A549 (cell line): ENCODE measurements around the gene IFNLR1.

Source experiments
- CEBPB ChIP-seq, 2 experiments: fragments of >200 bp in 1 of 2; sonication (Bioruptor Twin) in 1 of 2; formaldehyde crosslinking in 1 of 2; IDR thresholded peaks; 2 replicates each; pipeline ENCODE4 v1.6.1; 2012 to 2016
- CTCF ChIP-seq: fragments of >200 bp; sonication (Bioruptor Twin); formaldehyde crosslinking; IDR thresholded peaks from 3 replicates; pipeline ENCODE4 v1.5.1; 2016
- HOXA7 ChIP-seq: fragments of 250-450 bp; sonication (Bioruptor Pico); IDR thresholded peaks from 2 replicates; pipeline ENCODE4 v1.5.0; 2020; ENCODE audit warnings: mild to moderate bottlenecking, moderate library complexity
- JUN ChIP-seq, 2 experiments: fragments of >200 bp; sonication (Bioruptor Twin); formaldehyde crosslinking; IDR thresholded peaks; 2 replicates in 1 of 2; 3 replicates in 1 of 2; pipeline ENCODE4 v1.6.1; 2016 to 2017
- POLR2A ChIP-seq: IDR thresholded peaks from 2 replicates; pipeline ENCODE4 v1.6.1; 2012; ENCODE audit warnings: mild to moderate bottlenecking, low read length
- REST ChIP-seq: fragments of 200-600 bp; sonication (generic); IDR thresholded peaks from 2 replicates; pipeline ENCODE4 v1.6.1; 2016; ENCODE audit warnings: antibody characterized with exemption, mild to moderate bottlenecking, moderate library complexity
- RFX5 ChIP-seq: fragments of 450-650 bp; IDR thresholded peaks from 2 replicates; pipeline ENCODE4 v1.7.1; 2014; ENCODE audit warnings: antibody characterized with exemption, mild to moderate bottlenecking, moderate library complexity
- USF2 ChIP-seq: fragments of 450-650 bp; IDR thresholded peaks from 2 replicates; pipeline ENCODE4 v1.6.1; 2014; ENCODE audit warnings: antibody characterized with exemption

GRCh38 chr1:24111262-24111995 is 75.7 kb downstream of the IFNLR1 start:
- TF ChIP-seq POLR2A, result no peak
- TF ChIP-seq CEBPB (IDR thresholded peaks at IDR 0.05), result no peak
- TF ChIP-seq RFX5, result no peak
- TF ChIP-seq USF2, result no peak
- TF ChIP-seq HOXA7, result no peak
- TF ChIP-seq CTCF, result no peak
- TF ChIP-seq REST, result no peak
- no peak for TF ChIP-seq JUN (IDR thresholded peaks at IDR 0.05)
